Measurements from ENCODE around the gene HIC2.
"Not testable (repeated sequence)": the region's sequence is repeated elsewhere in the genome, so short reads cannot be mapped to it uniquely, and the experiment has no call there.

The HIC2 gene

GRCh38 chr22:21435998-21436810 lies 19.0 kb downstream of the HIC2 start:
- DNase-seq = not testable (repeated sequence)

DNA sequence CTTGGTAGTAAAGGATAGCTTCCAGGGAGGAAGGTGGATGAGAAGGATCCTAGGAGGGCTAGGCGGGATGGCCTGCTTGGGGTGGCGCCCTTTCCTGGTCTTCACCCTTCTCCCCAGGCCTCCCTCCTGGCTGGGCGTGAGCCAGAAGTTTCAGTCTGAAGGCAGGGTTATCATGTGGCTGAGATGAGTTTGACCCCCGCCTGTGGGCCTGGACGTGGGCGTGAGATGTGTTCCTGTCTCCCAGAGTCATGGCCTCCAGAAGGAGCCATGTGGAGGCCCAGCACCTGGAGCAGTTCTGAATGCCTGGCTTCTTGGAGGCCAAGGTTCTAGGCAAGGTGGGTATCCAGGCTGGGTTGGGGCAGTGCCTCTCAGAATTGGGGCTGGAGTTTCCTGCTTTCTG lies 20.8 kb downstream of the HIC2 start:
- DNase-seq = not testable (repeated sequence)

- DNase-seq = not testable (repeated sequence)
These were observed 23.0 kb downstream of the HIC2 start for GRCh38 chr22:21440018-21440636.

GRCh38 chr22:21440676-21441075 lies 23.5 kb downstream of the HIC2 start:
- not testable (repeated sequence) for DNase-seq

DNA sequence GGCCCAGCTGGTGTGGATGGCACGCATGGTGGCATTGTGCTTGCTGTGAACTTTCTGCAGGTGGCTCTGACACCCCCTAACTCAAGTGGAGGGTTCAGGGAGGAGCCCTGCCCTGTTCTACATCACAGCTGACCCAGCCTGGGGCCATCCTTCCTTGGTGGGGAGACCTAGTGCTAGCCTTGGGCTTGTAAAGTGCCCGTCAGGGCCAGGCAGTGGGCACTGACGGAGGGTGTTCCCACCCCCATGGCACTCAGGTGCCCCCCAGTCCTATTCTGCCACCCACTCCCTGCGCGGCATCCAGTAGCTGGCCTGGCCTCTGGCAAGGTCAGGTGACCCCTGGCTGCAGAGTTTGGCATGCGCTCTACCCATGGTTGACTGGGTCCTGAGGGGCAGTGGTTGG lies 24.0 kb downstream of the HIC2 start:
- not testable (repeated sequence) for DNase-seq

GRCh38 chr22:21442123-21442522 lies 25.0 kb downstream of the HIC2 start:
- not testable (repeated sequence) for DNase-seq

DNA sequence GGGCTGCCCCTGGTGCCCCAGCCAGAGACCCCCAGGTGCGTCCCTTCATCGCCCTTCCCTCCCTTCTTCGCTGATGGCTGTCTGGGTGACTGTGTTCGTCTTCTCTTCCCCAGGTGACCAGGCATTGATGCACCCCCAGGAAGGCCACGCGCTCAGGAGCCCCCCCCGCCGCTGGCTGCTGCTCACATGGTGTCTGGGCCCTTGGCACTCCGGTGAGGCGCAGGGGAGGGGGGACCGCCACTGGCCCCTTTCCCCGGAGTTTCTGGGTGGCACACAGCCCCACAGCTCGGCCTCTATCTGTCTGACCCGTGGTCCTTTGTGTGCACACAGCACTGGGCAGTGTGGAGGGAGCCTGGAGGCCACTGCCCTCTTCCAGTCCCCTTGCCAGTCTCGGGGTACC lies 25.5 kb downstream of the HIC2 start:
- not testable (repeated sequence) for DNase-seq

DNA sequence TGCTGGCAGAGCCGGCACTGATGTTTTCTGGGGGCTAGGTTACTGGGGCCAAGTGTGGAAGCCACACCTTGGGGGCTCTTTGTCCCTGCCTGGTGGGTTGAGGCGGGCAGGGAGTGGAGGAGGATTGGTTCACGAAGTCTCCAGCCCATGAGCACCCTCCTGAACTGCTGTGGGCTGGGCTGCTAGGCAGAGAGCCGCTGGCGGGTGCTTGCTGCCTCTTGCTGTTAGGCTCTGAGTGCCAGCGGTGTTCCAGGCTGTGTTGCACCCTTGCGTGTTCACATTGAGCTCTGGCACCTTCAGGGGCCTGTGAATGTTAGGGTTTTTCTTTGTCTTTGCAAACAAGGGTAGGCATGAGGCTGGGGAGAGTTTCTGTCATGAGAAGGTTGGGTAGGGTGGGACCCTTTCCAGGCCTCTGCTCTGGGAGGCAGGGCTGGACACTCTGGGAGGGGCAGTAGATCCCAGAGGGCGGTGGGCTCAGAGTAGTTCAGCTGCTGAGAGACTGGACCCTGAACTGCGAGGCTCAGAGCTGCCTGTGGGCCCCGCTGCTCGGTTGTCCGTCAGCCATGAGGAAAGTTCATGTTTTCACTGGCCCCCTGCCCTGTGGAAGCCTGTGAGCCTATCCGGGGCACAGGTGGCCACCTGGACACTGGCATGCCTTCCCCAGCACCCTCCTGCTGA lies 26.0 kb downstream of the HIC2 start:
- no peak for DNase-seq

DNA sequence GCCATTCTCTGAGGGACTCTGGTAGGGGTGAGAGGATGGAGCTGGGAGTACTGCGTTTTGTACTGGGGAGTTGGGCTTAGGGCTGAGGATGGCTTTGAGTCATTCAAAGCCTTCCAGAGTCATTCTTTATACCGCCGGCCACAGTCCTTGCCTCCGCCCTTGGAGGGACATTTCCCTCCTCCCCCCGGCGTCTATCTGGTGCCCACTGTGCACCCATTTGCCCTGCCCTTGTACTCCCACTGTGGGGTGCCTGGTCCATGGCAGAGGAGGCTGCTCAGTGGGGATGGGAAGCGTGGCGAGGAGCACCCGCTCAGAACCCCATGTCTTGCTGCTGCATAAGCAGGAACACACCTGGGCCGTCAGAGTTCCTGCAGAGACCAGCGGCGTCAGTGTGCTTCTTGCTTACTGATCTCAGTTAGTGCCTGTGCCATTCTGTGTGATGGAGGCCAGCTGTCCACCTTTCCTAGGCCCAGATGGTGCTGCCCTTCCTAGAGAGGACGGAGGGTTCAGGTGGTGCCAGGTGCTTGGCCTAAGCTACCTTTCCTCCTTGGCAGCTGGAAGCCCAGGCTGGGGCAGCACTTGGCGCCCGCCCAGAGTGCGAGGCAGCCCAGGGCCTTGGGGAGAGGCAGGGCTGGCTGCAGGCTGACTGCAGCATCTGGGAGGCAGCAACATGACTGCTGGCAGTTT lies 26.7 kb downstream of the HIC2 start:
- DNase-seq = no peak

DNA sequence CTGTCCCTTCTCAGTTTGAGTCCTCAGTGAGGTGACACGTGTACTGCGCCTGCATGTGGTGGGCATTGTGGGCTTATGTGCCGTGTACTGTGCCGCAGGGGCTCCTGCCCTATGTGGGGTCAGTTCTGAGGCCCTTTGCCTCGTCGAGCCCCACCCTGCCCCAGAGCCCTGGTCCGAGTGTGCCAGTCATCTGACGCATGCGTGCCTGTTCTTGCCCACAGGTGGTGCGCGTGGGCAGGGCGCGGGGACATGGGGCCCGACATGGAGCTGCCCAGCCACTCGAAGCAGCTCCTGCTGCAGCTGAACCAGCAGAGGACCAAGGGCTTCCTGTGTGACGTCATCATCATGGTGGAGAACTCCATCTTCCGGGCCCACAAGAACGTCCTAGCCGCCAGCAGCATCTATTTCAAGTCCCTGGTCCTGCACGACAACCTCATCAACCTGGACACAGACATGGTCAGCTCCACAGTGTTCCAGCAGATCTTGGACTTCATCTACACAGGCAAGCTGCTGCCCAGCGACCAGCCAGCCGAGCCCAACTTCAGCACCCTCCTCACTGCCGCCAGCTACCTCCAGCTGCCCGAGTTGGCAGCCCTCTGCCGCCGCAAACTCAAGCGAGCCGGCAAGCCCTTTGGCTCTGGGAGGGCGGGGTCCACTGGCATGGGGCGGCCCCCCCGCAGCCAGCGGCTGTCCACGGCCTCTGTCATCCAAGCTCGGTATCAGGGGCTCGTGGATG lies 27.7 kb downstream of the HIC2 start:
- DNase-seq = no peak

GRCh38 chr22:21445437-21446127 lies 28.4 kb downstream of the HIC2 start:
- no peak for DNase-seq

- DNase-seq = no peak
These were observed 29.1 kb downstream of the HIC2 start for GRCh38 chr22:21446128-21446826.

- DNase-seq = no peak
These were observed 29.9 kb downstream of the HIC2 start for GRCh38 chr22:21446827-21447690.

GRCh38 chr22:21447694-21448402 lies 30.7 kb downstream of the HIC2 start:
- DNase-seq = no peak

GRCh38 chr22:21448627-21449416 lies 31.7 kb downstream of the HIC2 start:
- DNase-seq = no peak

DNA sequence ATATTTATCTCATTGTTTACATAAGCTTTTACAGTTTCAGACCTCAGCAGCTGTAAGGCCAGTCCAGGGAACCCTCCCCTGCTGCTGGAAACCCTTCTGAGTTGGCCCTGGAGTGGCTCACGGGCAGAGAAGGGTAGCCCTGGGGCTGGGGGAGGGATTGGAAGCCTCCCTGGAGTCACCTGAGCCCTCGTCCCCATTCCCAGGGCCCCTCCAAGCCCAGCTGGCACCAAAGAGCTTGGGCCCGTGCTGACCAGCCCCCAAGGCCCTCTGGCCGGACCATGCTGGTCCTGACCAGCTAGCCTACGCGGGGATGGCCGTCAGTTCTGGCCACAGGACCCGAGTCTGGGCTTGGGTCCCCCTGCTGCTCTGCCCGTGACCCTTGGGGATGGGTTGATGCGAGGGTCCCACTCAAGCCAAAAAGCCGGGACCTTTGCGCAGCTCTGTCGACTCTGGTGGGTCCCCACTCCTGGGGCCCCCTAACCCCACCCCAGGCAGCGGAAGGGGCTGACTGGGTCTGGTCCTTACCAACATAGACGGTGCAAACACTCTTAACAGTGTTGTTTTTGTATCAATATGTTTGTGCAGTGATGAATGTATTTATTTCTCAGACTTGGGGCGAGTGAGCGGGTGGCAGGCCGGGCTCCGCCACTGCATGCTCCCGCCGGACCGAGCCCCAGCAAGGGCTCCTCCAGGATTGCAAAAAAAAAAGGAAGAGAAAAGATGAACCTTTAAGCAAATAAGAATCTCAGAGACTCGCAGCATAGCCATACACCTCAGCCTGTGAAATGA lies 32.6 kb downstream of the HIC2 start:
- no peak for DNase-seq

GRCh38 chr22:21450320-21450831 lies 33.2 kb downstream of the HIC2 start:
- no peak for DNase-seq
